Thyroid gland (tissue), 4 donors: ENCODE data around the gene KRTAP12-1.

ENCODE experiments used
- POLR2A ChIP-seq, 2 donors: fragments of 450-650 bp; IDR thresholded peaks; one replicate each; pipeline ENCODE4 v1.6.1; 2017; ENCODE audit warnings: antibody characterized with exemption in 2 of 2, mild to moderate bottlenecking in 2 of 2, moderate library complexity in 1 of 2
- TF ChIP-seq, protein P1 (sequence below), 6 experiments: fragments of 200-600 bp in 3 of 6; fragments of 450-650 bp in 3 of 6; sonication (generic) in 3 of 6; IDR thresholded peaks; one replicate each; pipeline ENCODE4 v1.5.1; 2016 to 2019; ENCODE audit warnings: antibody characterized with exemption in 6 of 6, mild to moderate bottlenecking in 2 of 6, inconsistent platforms in 1 of 6, moderate library complexity in 1 of 6

- TF ChIP-seq, protein P1, sequence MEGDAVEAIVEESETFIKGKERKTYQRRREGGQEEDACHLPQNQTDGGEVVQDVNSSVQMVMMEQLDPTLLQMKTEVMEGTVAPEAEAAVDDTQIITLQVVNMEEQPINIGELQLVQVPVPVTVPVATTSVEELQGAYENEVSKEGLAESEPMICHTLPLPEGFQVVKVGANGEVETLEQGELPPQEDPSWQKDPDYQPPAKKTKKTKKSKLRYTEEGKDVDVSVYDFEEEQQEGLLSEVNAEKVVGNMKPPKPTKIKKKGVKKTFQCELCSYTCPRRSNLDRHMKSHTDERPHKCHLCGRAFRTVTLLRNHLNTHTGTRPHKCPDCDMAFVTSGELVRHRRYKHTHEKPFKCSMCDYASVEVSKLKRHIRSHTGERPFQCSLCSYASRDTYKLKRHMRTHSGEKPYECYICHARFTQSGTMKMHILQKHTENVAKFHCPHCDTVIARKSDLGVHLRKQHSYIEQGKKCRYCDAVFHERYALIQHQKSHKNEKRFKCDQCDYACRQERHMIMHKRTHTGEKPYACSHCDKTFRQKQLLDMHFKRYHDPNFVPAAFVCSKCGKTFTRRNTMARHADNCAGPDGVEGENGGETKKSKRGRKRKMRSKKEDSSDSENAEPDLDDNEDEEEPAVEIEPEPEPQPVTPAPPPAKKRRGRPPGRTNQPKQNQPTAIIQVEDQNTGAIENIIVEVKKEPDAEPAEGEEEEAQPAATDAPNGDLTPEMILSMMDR (IDR thresholded peaks at IDR 0.05), result no peak
- TF ChIP-seq POLR2A (IDR thresholded peaks at IDR 0.05), result no peak
Measured at GRCh38 chr21:44667612-44668011, 14.4 kb downstream of the KRTAP12-1 start.
